NCI-H2107 treated with DMSO at 0.1 percent for 48 hours (cell line): Measurements from ENCODE around the gene CD99.

Source experiments
- DNase-seq: peaks from one replicate; lab custom pipeline; 2025; ENCODE audit not compliant: unreplicated experiment; lab: John Stamatoyannopoulos, UW

The CD99 gene

GRCh38 chrX:2697741-2698299, 6.7 kb downstream of the CD99 start:
- DNase-seq = no peak

GRCh38 chrX:2698604-2699003, 7.5 kb downstream of the CD99 start:
- no peak for DNase-seq

GRCh38 chrX:2699959-2700358, 8.9 kb downstream of the CD99 start:
- no peak for DNase-seq

- no peak for DNase-seq
Measured at GRCh38 chrX:2700405-2701320, 9.6 kb downstream of the CD99 start.

GRCh38 chrX:2701600-2701999, 10.5 kb downstream of the CD99 start:
- no peak for DNase-seq

GRCh38 chrX:2703991-2704369, 12.9 kb downstream of the CD99 start:
- no peak for DNase-seq

GRCh38 chrX:2705046-2705832, 14.1 kb downstream of the CD99 start:
- no peak for DNase-seq

GRCh38 chrX:2707334-2707760, 16.3 kb downstream of the CD99 start:
- no peak for DNase-seq

GRCh38 chrX:2708021-2708420, 16.9 kb downstream of the CD99 start:
- DNase-seq = no peak

GRCh38 chrX:2708592-2709188, 17.6 kb downstream of the CD99 start:
- no peak for DNase-seq

GRCh38 chrX:2709556-2709955, 18.5 kb downstream of the CD99 start:
- no peak for DNase-seq

- no peak for DNase-seq
Measured at GRCh38 chrX:2710041-2710840, 19.1 kb downstream of the CD99 start.

- no peak for DNase-seq
Measured at GRCh38 chrX:2711441-2711840, 20.3 kb downstream of the CD99 start.

GRCh38 chrX:2712428-2712827, 21.3 kb downstream of the CD99 start:
- DNase-seq = no peak

- no peak for DNase-seq
Measured at GRCh38 chrX:2712890-2713840, 22.1 kb downstream of the CD99 start.

- no peak for DNase-seq
Measured at GRCh38 chrX:2714551-2714950, 23.5 kb downstream of the CD99 start.

GRCh38 chrX:2715066-2715600, 24.0 kb downstream of the CD99 start:
- DNase-seq = no peak

GRCh38 chrX:2717312-2717711, 26.2 kb downstream of the CD99 start:
- no peak for DNase-seq

- DNase-seq = no peak
Measured at GRCh38 chrX:2718821-2719220, 27.7 kb downstream of the CD99 start.
